Activated gamma-delta T cell (primary cell): ENCODE measurements around the gene SYNCRIP.
"Not testable (repeated sequence)": the region's sequence is repeated elsewhere in the genome, so short reads cannot be mapped to it uniquely, and the experiment has no call there.

Source experiments
- DNase-seq: peaks from one replicate; lab custom pipeline; 2025; lab: John Stamatoyannopoulos, UW

The SYNCRIP gene

DNA sequence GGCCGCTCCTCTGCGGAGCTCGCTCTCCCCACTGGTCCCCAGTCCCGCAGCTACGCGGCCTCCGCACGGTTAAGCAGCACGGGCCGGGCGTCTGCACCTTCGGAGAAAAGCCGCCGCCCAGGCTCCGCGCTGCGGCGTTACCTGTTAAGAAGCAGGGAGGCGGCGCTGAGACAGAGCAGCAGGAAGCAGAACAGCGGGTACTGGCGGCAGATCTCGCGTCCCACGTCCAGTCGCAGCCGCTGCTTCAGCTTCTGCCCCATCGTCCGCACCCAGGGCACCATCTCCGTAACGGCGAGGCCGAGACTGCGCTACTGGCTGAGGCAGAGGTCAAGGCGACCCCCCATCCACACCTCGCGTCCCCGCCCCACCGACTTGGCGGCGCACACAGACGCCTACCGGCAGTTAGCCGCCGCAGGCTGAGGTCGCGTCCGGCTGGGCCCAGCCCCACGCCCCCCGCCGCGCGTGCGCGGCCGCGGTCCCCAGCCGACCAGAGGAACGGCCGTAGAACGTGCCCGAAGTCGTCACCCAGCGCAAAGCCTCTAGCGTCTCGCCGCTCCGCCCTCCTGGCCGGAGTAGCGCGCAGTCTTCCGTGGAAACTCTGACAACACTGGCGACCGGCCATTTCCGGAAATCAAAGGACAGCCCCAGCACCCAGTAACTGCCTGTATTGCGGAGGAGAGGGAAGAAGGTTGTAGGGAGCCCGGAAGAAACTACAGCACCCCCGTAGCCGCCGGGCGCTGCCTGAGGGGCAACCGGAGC is 49.1 kb downstream of the SYNCRIP start, which contains the start of gene SNX14:
Gene SNX14, minus strand, starts transcription at position 421 of the 759 bp plus-strand sequence. Its CDS starts 140 bp downstream, at position 281.
- peak; percentile 60 for DNase-seq

DNA sequence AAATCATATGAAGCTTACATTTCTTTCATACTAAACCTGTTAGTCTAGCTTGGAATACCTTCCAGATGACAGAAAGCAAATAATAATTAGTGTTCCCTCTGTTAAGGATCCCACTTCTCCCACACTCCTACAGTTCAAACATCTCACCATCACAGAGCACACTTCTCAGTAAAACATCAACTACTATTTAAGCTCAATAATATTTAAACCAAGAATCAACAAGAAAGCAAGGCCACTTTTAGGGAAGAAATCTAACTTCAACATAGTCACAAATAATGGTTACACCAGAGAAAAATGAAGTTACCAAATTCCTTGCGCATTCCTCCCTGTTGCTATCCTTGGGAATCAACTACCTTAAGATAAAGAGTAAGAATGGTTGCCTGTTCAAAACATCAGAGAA is 50.7 kb downstream of the SYNCRIP start:
- DNase-seq, result no peak

DNA sequence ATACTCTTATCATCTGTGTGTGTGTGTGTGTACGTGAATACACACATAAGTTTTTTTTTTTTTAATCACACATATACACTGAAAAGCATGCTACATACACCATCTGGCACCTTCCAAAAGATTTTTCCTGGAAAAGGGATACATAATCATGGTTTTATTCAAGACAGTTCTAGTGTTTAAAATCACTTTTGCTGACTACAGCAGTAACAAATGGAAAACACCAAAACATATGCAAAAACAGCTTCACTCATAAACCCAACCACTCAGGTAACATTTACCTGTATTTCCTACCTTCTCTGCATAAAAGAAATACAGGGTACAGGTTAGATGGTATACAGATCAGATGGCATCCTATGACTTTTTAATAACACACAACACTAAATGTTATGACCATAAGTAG is 51.5 kb downstream of the SYNCRIP start:
- no peak for DNase-seq

DNA sequence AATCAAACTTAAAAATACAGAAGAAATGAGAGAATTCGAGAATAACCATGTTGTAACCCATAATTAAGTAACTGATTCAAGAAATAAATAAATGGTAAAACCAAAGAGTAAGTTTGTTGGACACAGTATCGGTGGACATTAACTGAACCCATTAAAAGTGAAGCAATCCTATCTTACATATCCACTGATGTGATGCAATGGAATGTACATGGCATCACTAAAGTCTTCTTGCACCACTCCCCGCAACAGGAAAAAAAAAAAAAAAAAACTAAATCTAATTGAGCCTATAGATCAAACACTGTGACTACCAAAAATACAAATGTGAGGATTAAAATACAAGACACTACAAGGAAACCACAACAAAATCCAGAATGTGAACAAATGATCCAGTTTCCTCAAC is 56.9 kb downstream of the SYNCRIP start:
- no peak for DNase-seq

DNA sequence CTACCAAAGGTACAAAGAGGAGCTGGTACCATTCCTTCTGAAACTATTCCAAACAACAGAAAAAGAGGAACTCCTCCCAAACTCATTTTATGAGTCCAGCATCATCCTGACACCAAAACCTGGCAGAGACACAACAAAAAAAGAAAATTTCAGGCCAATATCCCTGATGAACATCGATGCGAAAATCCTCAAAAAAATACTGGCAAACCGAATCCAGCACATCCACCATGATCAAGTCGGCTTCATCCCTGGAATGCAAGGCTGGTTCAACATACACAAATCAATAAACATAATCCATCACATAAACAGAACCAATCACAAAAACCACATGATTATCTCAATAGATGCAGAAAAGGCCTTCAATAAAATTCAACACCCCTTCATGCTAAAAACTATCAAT is 59.9 kb downstream of the SYNCRIP start:
- not testable (repeated sequence) for DNase-seq

DNA sequence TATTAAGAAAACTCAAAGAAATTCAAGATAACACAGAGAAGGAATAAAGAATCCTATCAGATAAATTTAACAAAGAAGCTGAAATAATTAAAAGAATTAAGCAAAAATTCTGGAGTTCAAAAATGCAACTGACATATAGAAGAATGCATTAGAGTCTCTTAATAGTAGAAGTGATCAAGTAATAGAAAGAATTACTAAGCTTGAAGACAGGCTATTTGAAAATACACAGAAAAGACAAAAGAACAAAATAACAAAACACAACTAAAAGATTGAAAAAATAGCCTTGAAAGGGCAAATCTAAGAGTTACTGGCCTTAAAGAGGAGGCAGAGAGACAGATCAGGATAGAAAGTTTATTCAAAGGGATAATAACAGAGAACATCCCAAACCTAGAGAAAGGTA is 61.1 kb downstream of the SYNCRIP start:
- DNase-seq, result no peak

DNA sequence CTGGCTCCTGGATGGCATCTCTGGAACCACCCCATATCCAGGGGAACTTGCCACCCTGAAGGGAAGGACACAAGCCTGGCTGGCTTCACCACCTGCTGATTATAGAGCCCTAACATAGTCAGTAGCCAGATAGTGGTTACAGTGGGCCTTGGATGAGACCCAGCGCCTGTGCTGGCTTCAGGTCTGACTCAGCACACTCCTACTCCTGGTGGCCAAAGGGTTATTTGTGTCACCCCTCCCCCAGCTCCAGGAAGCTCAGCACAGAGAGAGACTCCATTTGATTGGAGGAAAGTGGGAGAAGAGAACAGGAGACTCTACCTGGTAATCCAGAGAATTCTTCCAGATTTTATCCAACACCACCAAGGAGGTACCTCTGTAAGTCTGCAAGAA is 61.8 kb downstream of the SYNCRIP start:
- DNase-seq, result no peak

DNA sequence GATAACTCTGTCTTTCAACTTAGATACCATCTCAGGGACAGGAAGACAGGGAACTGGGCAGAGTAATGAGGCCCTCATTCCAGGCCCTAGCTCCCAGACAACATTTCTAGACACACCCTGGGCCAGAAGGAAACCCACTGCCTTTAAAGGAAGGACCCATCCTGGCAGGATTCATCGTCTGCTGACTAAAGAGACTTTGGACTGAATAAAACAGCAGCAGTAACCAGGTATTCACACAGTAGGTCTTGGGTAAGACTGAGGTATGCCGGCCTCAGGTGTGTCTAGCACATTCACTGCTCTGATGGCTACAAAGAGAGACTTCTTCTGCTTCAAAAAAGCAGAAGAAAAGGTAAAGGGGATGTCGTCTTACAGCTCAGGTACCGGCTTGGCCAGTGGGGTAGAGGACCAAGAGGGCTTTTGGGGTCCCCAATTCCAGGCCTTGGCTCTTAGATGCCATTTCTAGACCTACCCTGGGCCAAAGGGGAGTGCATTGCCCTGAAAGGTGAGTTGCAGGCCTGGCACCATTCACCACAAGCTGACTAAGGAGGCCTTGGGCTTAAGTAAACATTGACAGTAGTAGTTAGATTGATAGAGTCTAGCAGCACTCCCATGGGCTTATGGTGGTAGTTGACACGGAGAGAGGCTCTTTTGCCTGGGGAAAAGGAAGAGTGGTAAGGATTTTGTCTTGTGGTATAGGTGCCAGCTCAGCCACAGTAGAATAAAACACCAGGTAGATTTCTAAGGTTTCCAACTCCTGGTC is 62.4 kb downstream of the SYNCRIP start:
- DNase-seq, result no peak

DNA sequence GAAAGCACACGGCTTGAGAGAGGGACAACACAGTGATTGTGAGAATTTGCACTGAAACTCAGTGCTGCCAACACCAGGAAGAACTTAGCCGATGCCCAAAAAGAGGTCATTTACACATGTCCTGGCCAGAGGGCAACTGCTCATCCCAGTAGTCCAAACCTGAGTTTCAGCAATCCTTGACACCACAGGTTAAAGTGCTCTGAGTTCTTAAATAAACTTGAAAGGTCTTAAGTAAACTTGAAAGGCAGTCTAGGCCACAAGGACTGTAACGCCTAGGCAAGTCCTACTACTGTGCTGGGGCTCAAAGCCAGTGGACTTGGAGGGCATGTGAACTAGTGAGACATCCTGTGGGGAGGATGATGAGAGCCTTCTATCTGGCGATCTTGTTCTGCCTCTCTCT is 63.1 kb downstream of the SYNCRIP start:
- no peak for DNase-seq

DNA sequence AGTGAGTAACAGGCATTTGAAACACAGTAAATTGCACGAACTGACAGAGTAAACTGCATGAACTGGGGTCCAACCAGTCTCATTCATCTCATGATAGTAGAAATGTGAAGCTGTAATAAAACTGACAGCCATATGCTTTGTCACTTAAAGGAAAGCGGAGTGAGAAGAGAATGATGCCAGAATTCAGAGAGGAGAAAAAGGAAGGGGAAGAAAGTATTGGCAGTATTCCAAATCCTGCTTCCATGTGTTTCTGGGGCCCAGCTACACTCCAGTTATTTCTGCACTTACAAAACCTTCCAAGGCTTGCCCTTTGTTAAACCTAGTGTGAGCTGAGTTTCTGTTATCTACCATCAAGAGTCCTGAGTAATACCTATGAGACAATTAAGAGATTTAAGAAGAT is 66.2 kb downstream of the SYNCRIP start:
- DNase-seq, result no peak

DNA sequence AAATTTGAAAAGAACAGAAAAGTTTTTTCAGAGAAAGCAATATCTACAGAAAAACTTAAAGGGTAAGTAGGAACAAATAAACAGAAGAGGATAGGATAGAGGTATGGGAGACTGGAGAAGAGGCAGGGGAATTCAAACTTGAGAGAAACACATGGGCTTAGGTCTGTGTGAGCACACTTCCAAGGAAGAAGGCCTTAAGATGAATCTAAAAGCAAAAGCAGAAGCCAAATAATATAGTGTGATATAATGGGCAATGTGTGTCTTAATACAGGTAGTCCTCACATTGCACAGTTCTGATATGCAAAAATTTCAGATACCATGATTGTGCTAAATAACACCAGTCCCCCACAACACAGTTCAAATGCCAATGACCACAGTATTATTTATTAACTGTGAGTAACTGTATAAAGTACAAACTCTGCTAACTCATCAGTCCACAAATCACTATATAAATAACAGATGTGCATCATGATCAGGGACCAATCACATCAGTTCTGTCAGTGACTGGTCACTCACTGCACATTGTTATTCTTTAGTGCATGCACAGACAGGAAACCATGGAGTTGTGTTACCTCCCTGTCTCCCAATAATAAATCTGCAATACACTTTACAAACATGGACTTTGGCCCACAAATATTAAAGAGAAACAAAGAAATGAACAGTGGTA is 67.6 kb downstream of the SYNCRIP start:
- no peak for DNase-seq

DNA sequence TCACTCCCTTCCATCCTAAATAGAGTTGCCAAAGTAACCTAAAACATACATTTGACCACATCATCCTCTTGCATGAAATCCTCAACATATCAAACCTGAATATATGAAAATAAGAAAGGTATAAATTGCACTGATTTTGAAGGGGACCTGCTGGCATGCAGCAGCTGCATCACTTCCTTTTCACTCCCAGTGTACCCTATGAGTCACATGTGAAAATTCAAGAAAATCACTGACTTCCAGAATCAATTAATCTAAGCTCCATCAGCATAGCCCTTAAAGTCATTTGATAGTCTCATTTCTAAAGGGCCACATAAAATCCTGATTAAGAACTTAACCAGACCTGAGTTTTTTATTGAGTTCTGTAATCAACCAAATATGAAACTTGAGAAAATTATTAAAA is 73.4 kb downstream of the SYNCRIP start:
- no peak for DNase-seq

DNA sequence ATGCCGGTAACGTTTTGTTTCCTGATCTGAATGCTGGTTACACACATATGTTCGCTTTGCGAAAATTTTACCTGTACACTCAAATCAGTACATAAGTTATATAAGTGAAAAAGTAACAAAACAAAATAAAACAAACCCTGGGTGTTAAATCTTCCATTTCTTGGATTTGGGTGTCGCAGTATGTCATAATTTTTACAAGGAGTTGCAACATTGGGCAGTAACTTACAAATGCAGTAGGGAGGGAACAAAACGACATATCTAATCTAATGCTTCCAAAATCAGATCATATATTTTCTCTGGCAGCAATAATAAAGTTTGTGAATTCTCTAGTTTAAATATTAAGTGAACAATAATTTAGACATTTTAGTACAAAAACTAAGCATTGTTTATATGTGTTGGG is 74.3 kb downstream of the SYNCRIP start:
- DNase-seq, result no peak

DNA sequence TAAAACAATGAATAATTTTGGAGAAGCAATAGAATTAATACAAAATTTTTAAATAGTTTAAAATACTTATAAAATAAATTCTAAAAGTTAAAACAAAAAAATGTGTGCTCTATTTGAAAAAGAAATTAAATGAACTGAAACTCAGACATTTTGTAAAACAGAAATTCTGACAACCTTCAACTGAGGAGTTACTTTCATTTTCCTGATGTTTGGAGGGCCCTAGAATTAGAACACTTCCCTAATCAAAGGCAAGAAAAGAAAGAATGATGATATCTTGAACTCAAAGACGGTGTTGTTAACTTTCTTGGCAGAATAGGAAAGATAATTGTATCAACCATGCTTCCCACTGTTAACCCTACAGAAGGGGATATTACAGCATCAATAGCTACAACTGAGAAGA is 77.0 kb downstream of the SYNCRIP start:
- DNase-seq, result no peak

DNA sequence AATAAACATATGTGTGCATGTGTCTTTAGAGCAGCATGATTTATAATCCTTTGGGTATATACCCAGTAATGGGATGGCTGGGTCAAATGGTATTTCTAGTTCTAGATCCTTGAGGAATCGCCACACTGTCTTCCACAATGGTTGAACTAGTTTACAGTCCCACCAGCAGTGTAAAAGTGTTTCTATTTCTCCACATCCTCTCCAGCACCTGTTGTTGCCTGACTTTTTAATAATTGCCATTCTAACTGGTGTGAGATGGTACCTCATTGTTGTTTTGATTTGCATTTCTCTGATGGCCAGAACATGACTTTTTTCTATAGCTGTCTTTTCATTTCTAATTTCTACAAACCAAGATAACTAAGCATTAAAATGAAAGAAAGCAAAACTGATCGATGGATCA is 78.5 kb downstream of the SYNCRIP start:
- DNase-seq, result not testable (repeated sequence)
